Neural cell (in vitro differentiated cells): Measurements from ENCODE around the gene MEAK7. TPM values are rescaled to one million over a fixed set of nuclear protein-coding genes. Genes with fewer than 3 reads are reported as not detected.

Experiments
- H2AFZ ChIP-seq: fragments of 200-600, 300-800 bp; sonication (generic), shearing (Covaris generic); 2 replicates; pipeline ENCODE4 v1.6.0; 2014; ENCODE audit warnings: low read depth, mild to moderate bottlenecking, antibody characterized with exemption, low read length, moderate library complexity
- H3F3A ChIP-seq: fragments of 200-600 bp; shearing (Covaris generic); 2 replicates; pipeline ENCODE4 v1.6.1; 2016; ENCODE audit warnings: mild to moderate bottlenecking, moderate library complexity, mixed read lengths, antibody characterized with exemption, low read length; ENCODE audit not compliant: insufficient read depth, poor library complexity, severe bottlenecking
- H3K27ac ChIP-seq: fragments of 200-600, 300-800 bp; sonication (generic), shearing (Covaris generic); 2 replicates; pipeline ENCODE4 v1.5.1; 2014; ENCODE audit warnings: mild to moderate bottlenecking, low read length, moderate library complexity
- H3K27me3 ChIP-seq: fragments of 300-800, 200-600 bp; sonication (generic), shearing (Covaris generic); 2 replicates; pipeline ENCODE4 v1.6.0; 2014; ENCODE audit warnings: mild to moderate bottlenecking, low read depth, low read length, moderate library complexity; ENCODE audit not compliant: insufficient read depth
- H3K36me3 ChIP-seq: fragments of 300-800, 200-600 bp; sonication (generic), shearing (Covaris generic); 2 replicates; pipeline ENCODE4 v1.5.1; 2014; ENCODE audit warnings: mild to moderate bottlenecking, antibody characterized with exemption, low read length, moderate library complexity; ENCODE audit not compliant: insufficient read depth
- H3K4me2 ChIP-seq: fragments of 300-800, 200-600 bp; sonication (generic), shearing (Covaris generic); 2 replicates; pipeline ENCODE4 v1.6.0; 2014; ENCODE audit warnings: mild to moderate bottlenecking, low read length
- H3K4me3 ChIP-seq: fragments of 300-800, 200-600 bp; sonication (generic), shearing (Covaris generic); 2 replicates; pipeline ENCODE4 v1.5.1; 2014; ENCODE audit warnings: mild to moderate bottlenecking, low read length, moderate library complexity
- H3K79me2 ChIP-seq: fragments of 200-600 bp; shearing (Covaris generic); replicated peaks from 2 replicates; pipeline ENCODE4 v1.6.0; 2014; ENCODE audit warnings: mild to moderate bottlenecking, low read length, moderate library complexity; ENCODE audit not compliant: insufficient read depth
- H3K9ac ChIP-seq: fragments of 300-800, 200-600 bp; sonication (generic), shearing (Covaris generic); 2 replicates; pipeline ENCODE4 v1.6.1; 2016; ENCODE audit warnings: mild to moderate bottlenecking, low read length, mixed read lengths
- H3K9me2 ChIP-seq: fragments of 200-600 bp; shearing (Covaris generic); 2 replicates; pipeline ENCODE4 v1.6.1; 2016; ENCODE audit warnings: mild to moderate bottlenecking, low read length, mixed read lengths; ENCODE audit not compliant: insufficient read depth
- H3K9me3 ChIP-seq: fragments of 200-600, 300-800 bp; sonication (generic), shearing (Covaris generic); 2 replicates; pipeline ENCODE4 v1.6.1; 2016; ENCODE audit warnings: mild to moderate bottlenecking, mixed run types, low read length, moderate library complexity, mixed read lengths
- H4K20me1 ChIP-seq: fragments of 200-600 bp; shearing (Covaris generic); 2 replicates; pipeline ENCODE4 v1.6.1; 2016; ENCODE audit warnings: mild to moderate bottlenecking, mixed run types; ENCODE audit not compliant: insufficient read depth
- CTCF ChIP-seq: fragments of 450-650 bp; IDR thresholded peaks from 2 replicates; pipeline ENCODE4 v1.5.1; 2014; ENCODE audit warnings: antibody characterized with exemption, mild to moderate bottlenecking, moderate library complexity; ENCODE audit not compliant: poor library complexity, severe bottlenecking
- EP300 ChIP-seq: fragments of 450-650 bp; conservative IDR thresholded peaks from 2 replicates; pipeline ENCODE4 v1.6.1; 2014; ENCODE audit warnings: antibody characterized with exemption, mild to moderate bottlenecking, moderate library complexity; ENCODE audit not compliant: poor library complexity, severe bottlenecking
- EZH2 ChIP-seq: fragments of 200-600, 300-800 bp; shearing (Covaris generic), sonication (generic); IDR thresholded peaks from 2 replicates; pipeline ENCODE4 v1.6.1; 2014; ENCODE audit warnings: antibody characterized with exemption, low read length, borderline replicate concordance, mild to moderate bottlenecking; ENCODE audit not compliant: insufficient read depth, poor library complexity, severe bottlenecking
- MXI1 ChIP-seq: fragments of 450-650 bp; conservative IDR thresholded peaks from 2 replicates; pipeline ENCODE4 v1.6.1; 2014; ENCODE audit warnings: antibody characterized with exemption, mild to moderate bottlenecking; ENCODE audit not compliant: poor library complexity, severe bottlenecking
- POLR2AphosphoS5 ChIP-seq: IDR thresholded peaks from 2 replicates; pipeline ENCODE4 v1.6.1; 2012
- RAD21 ChIP-seq: fragments of 450-650 bp; conservative IDR thresholded peaks from 2 replicates; pipeline ENCODE4 v1.6.1; 2014; ENCODE audit warnings: antibody characterized with exemption, mild to moderate bottlenecking, moderate library complexity
- REST ChIP-seq: IDR thresholded peaks from 2 replicates; pipeline ENCODE4 v1.6.1; 2012; ENCODE audit warnings: borderline replicate concordance
- SMC3 ChIP-seq: fragments of 450-650 bp; conservative IDR thresholded peaks from 2 replicates; pipeline ENCODE4 v1.6.1; 2014; ENCODE audit warnings: antibody characterized with exemption, mild to moderate bottlenecking, moderate library complexity; ENCODE audit not compliant: poor library complexity
- TAF1 ChIP-seq: IDR thresholded peaks from 2 replicates; pipeline ENCODE4 v1.6.1; 2012; ENCODE audit warnings: low read depth
- polyA plus RNA-seq: library from polyadenylated mRNA; depleted of rRNA; stranded (reverse); fragments of >200 nt; gene quantifications from 2 replicates; pipeline ENCODE4 v1.2.3, GENCODE V29; 2014

Gene MEAK7
- polyA plus RNA-seq, 1 donor from 2014 or later, result 12.4 TPM

GRCh38 chr16:84467709-84468108, 36.8 kb downstream of the MEAK7 start:
- peaks cover 21% of the 10 kb centered on the region for H3K36me3 ChIP-seq
- no peaks in the 10 kb centered on the region for H3K27me3 ChIP-seq
- no peaks in the 10 kb centered on the region for H3K79me2 ChIP-seq
- H3K9me2 ChIP-seq, result no peaks in the 10 kb centered on the region
- no peak overlapping the region for H3K27ac ChIP-seq
- no peak overlapping the region for H3K4me3 ChIP-seq
- no peaks in the 10 kb centered on the region for H3F3A ChIP-seq
- no peaks in the 10 kb centered on the region for H4K20me1 ChIP-seq
- H2AFZ ChIP-seq, result no peak overlapping the region
- TF ChIP-seq CTCF (no peak), SMC3 (no peak), TAF1 (no peak), MXI1 (no peak), EZH2 (no peak), POLR2AphosphoS5 (no peak), REST (no peak), EP300 (no peak), RAD21 (no peak)
- H3K9ac ChIP-seq, result no peak overlapping the region
- no peak overlapping the region for H3K4me2 ChIP-seq
- peaks cover 14% of the 10 kb centered on the region for H3K9me3 ChIP-seq

- no peaks in the 10 kb centered on the region for H3K27me3 ChIP-seq
Observed at GRCh38 chr16:84467256-84467655, 37.2 kb downstream of the MEAK7 start.

GRCh38 chr16:84466692-84467091, 37.8 kb downstream of the MEAK7 start:
- Histone ChIP-seq H2AFZ (no peak overlapping the region), H3K4me3 (no peak overlapping the region), H3K9me3 (peaks cover 14% of the 10 kb centered on the region), H3K9me2 (no peaks in the 10 kb centered on the region), H3K4me2 (no peak overlapping the region), H3K36me3 (peaks cover 21% of the 10 kb centered on the region), H3F3A (no peaks in the 10 kb centered on the region), H3K9ac (no peak overlapping the region), H4K20me1 (no peaks in the 10 kb centered on the region), H3K27me3 (no peaks in the 10 kb centered on the region), H3K79me2 (no peaks in the 10 kb centered on the region), H3K27ac (no peak overlapping the region)
- TF ChIP-seq MXI1, result no peak
- no peak for TF ChIP-seq TAF1
- TF ChIP-seq SMC3, result no peak
- TF ChIP-seq EZH2, result no peak
- no peak for TF ChIP-seq CTCF
- no peak for TF ChIP-seq EP300
- no peak for TF ChIP-seq RAD21
- TF ChIP-seq REST, result no peak

More at GRCh38 chr16:84467256-84467655, 37.2 kb downstream of the MEAK7 start:
- Histone ChIP-seq H2AFZ (no peak overlapping the region), H3K4me2 (no peak overlapping the region), H3K9ac (no peak overlapping the region), H3K36me3 (peaks cover 21% of the 10 kb centered on the region), H4K20me1 (no peaks in the 10 kb centered on the region), H3K9me3 (peaks cover 14% of the 10 kb centered on the region), H3F3A (no peaks in the 10 kb centered on the region), H3K79me2 (no peaks in the 10 kb centered on the region), H3K4me3 (no peak overlapping the region), H3K9me2 (no peaks in the 10 kb centered on the region), H3K27ac (no peak overlapping the region)
- TF ChIP-seq EZH2, result no peak
